Psoas muscle (tissue), 7 donors: ENCODE results near the gene OR56A3. TPM values are rescaled to one million over a fixed set of nuclear protein-coding genes. Genes with fewer than 3 reads are reported as not detected.

ENCODE experiments used
- polyA plus RNA-seq, 3 donors: library from polyadenylated mRNA; stranded (reverse); fragments of 200-250 nt; gene quantifications; one replicate each; pipeline ENCODE4 v1.2.3, GENCODE V29; 2013
- total RNA-seq, 4 donors: library from RNA; stranded (reverse); fragmentation: NEBNext Ultra II Directional in 2 of 4; extraction: Animal tissue kit (Norgen Biotek cat#: 25700) in 2 of 4; gene quantifications; one replicate each; pipeline versions ENCODE4 v1.2.1 to v1.2.4, GENCODE V29; 2021 to 2023
- donor health status: healthy with polysubstance abuse.
- donor health status: DM: no; HTN: no; CAD: no; lungs with moderate emphysema.
- donor health status: Bipolar disorder and iron deficiency.
- donor health status: healthy.
- donor health status: DM: no; HTN: no; CAD: no.
- donor health status: DM: no; HTN: no; CAD: no.
- donor health status: DM: yes; HTN: yes; CAD: no.

The OR56A3 gene
- total and polyA plus RNA-seq, 7 donors: not detected

Other genes starting within 250 kb of the OR56A3 start
- not detected for gene OR56B1, start 205.8 kb upstream of the OR56A3 start, total RNA-seq
- not detected for gene OR56B1, start 205.8 kb upstream of the OR56A3 start, polyA plus RNA-seq
- not detected for gene OR52N4, start 188.0 kb upstream of the OR56A3 start, total RNA-seq
- not detected for gene OR52N4, start 188.0 kb upstream of the OR56A3 start, polyA plus RNA-seq
- not detected for gene OR52N5, start 158.9 kb upstream of the OR56A3 start, total RNA-seq
- gene OR52N5, start 158.9 kb upstream of the OR56A3 start, polyA plus RNA-seq: not detected
- gene OR52N1, start 151.0 kb upstream of the OR56A3 start, total RNA-seq: not detected
- not detected for gene OR52N1, start 151.0 kb upstream of the OR56A3 start, polyA plus RNA-seq
- not detected for gene OR52N2, start 133.3 kb upstream of the OR56A3 start, total RNA-seq
- gene OR52N2, start 133.3 kb upstream of the OR56A3 start, polyA plus RNA-seq: not detected
- gene OR52E6, start 100.4 kb upstream of the OR56A3 start, total RNA-seq: not detected
- not detected for gene OR52E6, start 100.4 kb upstream of the OR56A3 start, polyA plus RNA-seq
- gene OR52E8, start 84.6 kb upstream of the OR56A3 start, total RNA-seq: not detected
- gene OR52E8, start 84.6 kb upstream of the OR56A3 start, polyA plus RNA-seq: not detected
- not detected for gene OR52E4, start 61.6 kb upstream of the OR56A3 start, total RNA-seq
- gene OR52E4, start 61.6 kb upstream of the OR56A3 start, polyA plus RNA-seq: not detected
- not detected for gene OR52E5, start 49.0 kb upstream of the OR56A3 start, total RNA-seq
- gene OR52E5, start 49.0 kb upstream of the OR56A3 start, polyA plus RNA-seq: not detected
- gene OR56A5, start 26.2 kb downstream of the OR56A3 start, total RNA-seq: not detected
- gene OR56A5, start 26.2 kb downstream of the OR56A3 start, polyA plus RNA-seq: not detected
- gene OR52L1, start 44.7 kb downstream of the OR56A3 start, total RNA-seq: not detected
- gene OR52L1, start 44.7 kb downstream of the OR56A3 start, polyA plus RNA-seq: not detected
- not detected for gene OR56A4, start 64.7 kb downstream of the OR56A3 start, total RNA-seq
- not detected for gene OR56A4, start 64.7 kb downstream of the OR56A3 start, polyA plus RNA-seq
- gene OR56A1, start 88.5 kb downstream of the OR56A3 start, total RNA-seq: not detected
- gene OR56A1, start 88.5 kb downstream of the OR56A3 start, polyA plus RNA-seq: not detected
- not detected for gene OR56B4, start 165.4 kb downstream of the OR56A3 start, total RNA-seq
- not detected for gene OR56B4, start 165.4 kb downstream of the OR56A3 start, polyA plus RNA-seq
- not detected for gene OR52B2, start 228.1 kb downstream of the OR56A3 start, total RNA-seq
- not detected for gene OR52B2, start 228.1 kb downstream of the OR56A3 start, polyA plus RNA-seq